Lung (tissue), 12 donors: ENCODE measurements around the gene ZMAT5. TPM values are rescaled to one million over a fixed set of nuclear protein-coding genes. Genes with fewer than 3 reads are reported as not detected.
A peak's percentile ranks its signal among the peaks of the same experiment; 100 is the strongest.

Experiments
- ATAC-seq: fragments of 200-7000 bp; cut with Tn5 transposase; one replicate; pipeline ENCODE4 v1.9.1; 2020; ENCODE audit warnings: moderate number of reproducible peaks; ENCODE audit not compliant: insufficient read depth, low FRiP score
- DNase-seq, 3 donors: peaks; one replicate each; pipeline ENCODE4 v3.0.0-alpha.2; 2013 to 2017
- H3K27ac ChIP-seq, 2 donors: one replicate each; pipeline ENCODE4 v1.5.1; 2013; ENCODE audit warnings: mild to moderate bottlenecking in 2 of 2, moderate library complexity in 2 of 2, control low read depth in 1 of 2, inconsistent platforms in 1 of 2, low read depth in 1 of 2, low read length in 1 of 2
- H3K27me3 ChIP-seq, 3 donors: one replicate each; pipeline ENCODE4 v1.5.1; 2013; ENCODE audit warnings: low read length in 2 of 3; ENCODE audit not compliant: control insufficient read depth in 3 of 3, insufficient read depth in 3 of 3
- H3K36me3 ChIP-seq, 4 donors: one replicate each; pipeline ENCODE4 v1.5.1; 2013; ENCODE audit warnings: low read length in 4 of 4, mild to moderate bottlenecking in 1 of 4, moderate library complexity in 1 of 4; ENCODE audit not compliant: control insufficient read depth in 4 of 4, insufficient read depth in 4 of 4
- H3K4me1 ChIP-seq, 5 donors: one replicate each; pipeline ENCODE4 v1.5.1; 2013; ENCODE audit warnings: low read length in 5 of 5, mild to moderate bottlenecking in 2 of 5, moderate library complexity in 1 of 5; ENCODE audit not compliant: control insufficient read depth in 5 of 5, insufficient read depth in 5 of 5
- H3K4me3 ChIP-seq: one replicate; pipeline ENCODE4 v1.5.1; 2013; ENCODE audit warnings: mild to moderate bottlenecking, control low read depth, moderate library complexity
- H3K9ac ChIP-seq, 2 donors: one replicate each; pipeline ENCODE4 v1.5.1; 2013; ENCODE audit warnings: low read length in 2 of 2, control low read depth in 1 of 2; ENCODE audit not compliant: insufficient read depth in 1 of 2
- H3K9me3 ChIP-seq, 4 donors: one replicate each; pipeline ENCODE4 v1.5.1; 2013; ENCODE audit warnings: low read length in 3 of 4, mild to moderate bottlenecking in 1 of 4, moderate library complexity in 1 of 4; ENCODE audit not compliant: control insufficient read depth in 4 of 4, insufficient read depth in 3 of 4
- CTCF ChIP-seq: IDR thresholded peaks from 2 replicates; pipeline ENCODE4 v1.5.1; 2012; ENCODE audit warnings: mild to moderate bottlenecking; ENCODE audit errors: control extremely low read depth, extremely low read depth
- WGBS, 2 donors: extraction: QIAGEN DNeasy Blood & Tissue Kit; methylation state at CpG; one replicate each; pipeline ENCODE4 v1.1.7; 2013; 5-methylcytosine and 5-hydroxymethylcytosine counted together
- polyA plus RNA-seq, 2 donors: library from polyadenylated mRNA; stranded (reverse); fragments of 200-250 nt; gene quantifications; one replicate each; pipeline ENCODE4 v1.2.1, GENCODE V29; 2013
- total RNA-seq, 2 donors: library from RNA; depleted of rRNA in 1 of 2; stranded (reverse); fragments of >200 nt in 1 of 2; gene quantifications; one replicate each; pipeline ENCODE4 v1.2.1, GENCODE V29; 2014 to 2021
- donor health status: control.
- donor health status: control.
- donor health status: Bipolar disorder and iron deficiency.
- donor health status: healthy.
- donor health status: DM: yes; HTN: yes; CAD: no.

ZMAT5 gene
- total and polyA plus RNA-seq, 4 donors, result 11.2 to 32.5 (median 25.4) TPM

- Histone ChIP-seq H3K27ac (peak overlapping the region in 1 of 2 donors; percentile 61), H3K27me3 (no peaks in the 10 kb centered on the region), H3K36me3 (peaks cover 8 to 14% (median 10%) of the 10 kb centered on the region in 4 donors), H3K4me1 (peaks cover 0 to 9% (median 2%) of the 10 kb centered on the region in 5 donors), H3K9me3 (no peaks in the 10 kb centered on the region), H3K9ac (no peak overlapping the region), H3K4me3 (no peak overlapping the region)
- WGBS, 2 donors, result 82 to 88% methylated on average over 2 of the region's 2 CpGs
- no peak for TF ChIP-seq CTCF
- ATAC-seq (no peak), DNase-seq (no peak)
Observed at GRCh38 chr22:29773233-29773632, 6.4 kb upstream of the ZMAT5 start.

- Histone ChIP-seq H3K27me3 (no peaks in the 10 kb centered on the region), H3K9me3 (no peaks in the 10 kb centered on the region), H3K4me3 (no peak overlapping the region), H3K36me3 (peaks cover 10 to 19% (median 11%) of the 10 kb centered on the region in 4 donors), H3K27ac (no peak overlapping the region), H3K4me1 (peaks cover 0 to 14% (median 7%) of the 10 kb centered on the region in 5 donors), H3K9ac (no peak overlapping the region)
- DNase-seq, result peak in 2 of 3 donors; percentile 12 to 33
- TF ChIP-seq CTCF, result no peak
- WGBS, 2 donors, result 58% methylated on average over 5 of the region's 5 CpGs
- ATAC-seq, result no peak
Observed at GRCh38 chr22:29772170-29772641, 5.4 kb upstream of the ZMAT5 start.

GRCh38 chr22:29769723-29770321 lies 3.0 kb upstream of the ZMAT5 start:
- Histone ChIP-seq H3K36me3 (peaks cover 10 to 19% (median 11%) of the 10 kb centered on the region in 4 donors), H3K27ac (no peak overlapping the region), H3K4me3 (no peak overlapping the region), H3K4me1 (peaks cover 5 to 18% (median 14%) of the 10 kb centered on the region in 5 donors), H3K27me3 (no peaks in the 10 kb centered on the region), H3K9me3 (no peaks in the 10 kb centered on the region), H3K9ac (no peak overlapping the region)
- DNase-seq, result peak in 2 of 3 donors; percentile 46 to 82
- TF ChIP-seq CTCF, result no peak
- 65 to 86% methylated on average over 2 of the region's 2 CpGs for WGBS, 2 donors
- no peak for ATAC-seq
